A673 (cell line): ENCODE data around the gene PPARGC1A. TPM values are rescaled to one million over a fixed set of nuclear protein-coding genes. Genes with fewer than 3 reads are reported as not detected.

Experiments
- BruUV-seq: library from RNA; stranded (reverse); fragments of 400-500 nt; replicated peaks from 2 replicates; lab custom pipeline; 2021; lab: Mats Ljungman, UMichigan
- CTCF ChIA-PET: fragments of 300-600 bp; sonication (Branson Sonifier 250); formaldehyde crosslinking; loops from one replicate; lab custom pipeline; 2022; ENCODE audit warnings: antibody characterized with exemption; lab: Charles Lee
- POLR2A ChIA-PET: fragments of 300-600 bp; sonication (Branson Sonifier 250); formaldehyde crosslinking; loops from one replicate; lab custom pipeline; 2022; ENCODE audit warnings: antibody characterized with exemption; ENCODE audit not compliant: low non-redundant PET; lab: Charles Lee
- DNase-seq: peaks from one replicate; pipeline ENCODE4 v3.0.0-alpha.2; 2015; ENCODE audit warnings: low spot score
- H3K27ac ChIP-seq: fragments of 200-600 bp; sonication (generic); 2 replicates; pipeline ENCODE4 v1.5.1; 2016; ENCODE audit warnings: mixed run types, low read depth, mild to moderate bottlenecking, mixed read lengths, antibody characterized with exemption, low read length; ENCODE audit not compliant: poor library complexity, severe bottlenecking
- H3K27me3 ChIP-seq: fragments of 200-600 bp; sonication (generic); replicated peaks from 2 replicates; pipeline ENCODE4 v1.6.1; 2017; ENCODE audit warnings: mixed run types, low read depth, mild to moderate bottlenecking, mixed read lengths, antibody characterized with exemption, low read length; ENCODE audit not compliant: insufficient read depth, poor library complexity
- H3K36me3 ChIP-seq: fragments of 200-600 bp; sonication (generic); 2 replicates; pipeline ENCODE4 v1.6.1; 2016; ENCODE audit warnings: mixed run types, mild to moderate bottlenecking, mixed read lengths, antibody characterized with exemption, low read length; ENCODE audit not compliant: insufficient read depth, poor library complexity, severe bottlenecking
- H3K4me1 ChIP-seq: fragments of 200-600 bp; sonication (generic); 2 replicates; pipeline ENCODE4 v1.6.1; 2017; ENCODE audit warnings: mixed run types, mild to moderate bottlenecking, mixed read lengths, antibody characterized with exemption, low read length; ENCODE audit not compliant: insufficient read depth, poor library complexity, severe bottlenecking
- H3K4me3 ChIP-seq: fragments of 200-600 bp; sonication (generic); 2 replicates; pipeline ENCODE4 v1.5.1; 2016; ENCODE audit warnings: low read depth, mixed run types, mild to moderate bottlenecking, mixed read lengths, low read length; ENCODE audit not compliant: poor library complexity, severe bottlenecking
- H3K9me3 ChIP-seq: fragments of 200-600 bp; sonication (generic); 2 replicates; pipeline ENCODE4 v1.6.1; 2016; ENCODE audit warnings: mixed run types, low read depth, mild to moderate bottlenecking, mixed read lengths, antibody characterized with exemption, low read length; ENCODE audit not compliant: poor library complexity, severe bottlenecking
- CTCF ChIP-seq: fragments of 300-800, 200-600 bp; sonication (generic); conservative IDR thresholded peaks from 2 replicates; pipeline ENCODE4 v1.5.1; 2017; ENCODE audit warnings: low read depth, mild to moderate bottlenecking, antibody characterized with exemption, low read length, moderate library complexity, mixed read lengths
- EZH2 ChIP-seq: fragments of 200-600 bp; sonication (generic); IDR thresholded peaks from 2 replicates; pipeline ENCODE4 v1.6.1; 2017; ENCODE audit warnings: borderline replicate concordance, low read depth, mild to moderate bottlenecking, mixed read lengths, antibody characterized with exemption, low read length; ENCODE audit not compliant: poor library complexity, severe bottlenecking
- intact Hi-C: fragments of 100-400 bp; cut with micrococcal nuclease; formaldehyde crosslinking; loops from one replicate; pipeline ENCODE4 v1.10.0; 2022; ENCODE audit not compliant: unreplicated experiment
- total RNA-seq: library from RNA; stranded (reverse); gene quantifications from 2 replicates; pipeline ENCODE4 v1.2.3, GENCODE V29; 2021

Gene PPARGC1A
- total RNA-seq, 1 experiment from 2014 or later = not detected

- no peak for DNase-seq
- no peak overlapping the region for H3K4me3 ChIP-seq
- ChIA-PET POLR2A (no interaction called here), CTCF (no interaction called here)
- no peak overlapping the region for H3K27ac ChIP-seq
- H3K27me3 ChIP-seq = no peaks in the 10 kb centered on the region
- H3K36me3 ChIP-seq = no peaks in the 10 kb centered on the region
- BruUV-seq = no TSS peak
- no peaks in the 10 kb centered on the region for H3K4me1 ChIP-seq
- intact Hi-C loops = no loop called here
- no peaks in the 10 kb centered on the region for H3K9me3 ChIP-seq
- no peak for TF ChIP-seq CTCF
- TF ChIP-seq EZH2 = no peak
These were observed 74.7 kb downstream of the PPARGC1A start for GRCh38 chr4:23814996-23815660.

- Histone ChIP-seq H3K27me3 (no peaks in the 10 kb centered on the region), H3K36me3 (no peaks in the 10 kb centered on the region), H3K4me3 (no peak overlapping the region), H3K27ac (no peak overlapping the region), H3K9me3 (no peaks in the 10 kb centered on the region), H3K4me1 (no peaks in the 10 kb centered on the region)
- no TSS peak for BruUV-seq
- intact Hi-C loops = no loop called here
- DNase-seq = no peak
- CTCF ChIA-PET = no interaction called here
- TF ChIP-seq CTCF = no peak
- TF ChIP-seq EZH2 = no peak
- POLR2A ChIA-PET = no interaction called here
These were observed 75.3 kb downstream of the PPARGC1A start for GRCh38 chr4:23814587-23814986.

GRCh38 chr4:23811161-23811560, 78.7 kb downstream of the PPARGC1A start:
- CTCF ChIA-PET = no interaction called here
- no peaks in the 10 kb centered on the region for H3K9me3 ChIP-seq
- no peaks in the 10 kb centered on the region for H3K27me3 ChIP-seq
- TF ChIP-seq EZH2 (no peak), CTCF (no peak)
- DNase-seq = no peak
- no peak overlapping the region for H3K27ac ChIP-seq
- intact Hi-C loops = no loop called here
- no peaks in the 10 kb centered on the region for H3K4me1 ChIP-seq
- BruUV-seq = no TSS peak
- H3K36me3 ChIP-seq = no peaks in the 10 kb centered on the region
- POLR2A ChIA-PET = no interaction called here
- no peak overlapping the region for H3K4me3 ChIP-seq
